Measurements from ENCODE around the gene FAM163B. TPM values are rescaled to one million over a fixed set of nuclear protein-coding genes. Genes with fewer than 3 reads are reported as not detected.

The FAM163B gene
- total and polyA plus RNA-seq, 9 of the 15 experiments (the other 6 are each of a cell fraction or from before 2014, with no cell fraction given), result not detected

- no peak for TF ChIP-seq NR1H2 (CRISPR knock-in tag; IDR thresholded peaks at IDR 0.05)
- no peak for TF ChIP-seq ATF4 (CRISPR knock-in tag; IDR thresholded peaks at IDR 0.05)
These were observed 47.1 kb downstream of the FAM163B start (continued) for GRCh38 chr9:133561976-133562554.

- POLR2A ChIA-PET, result interaction anchor here (0.6 kb wide), 1 partner anchor 66 kb away, joined by 3 read pairs; no protein-coding TSS in a partner anchor
- Histone ChIP-seq H3K27ac (ENCODE audit: extremely low read depth, low read depth, low read length) (no peak overlapping the region), H2AFZ (ENCODE audit: low read depth, low read length) (no peak overlapping the region), H3K4me1 (replicated peaks in 1 of 2; ENCODE audit: control insufficient read depth in 2 of 2, insufficient read depth in 2 of 2, low read length in 2 of 2) (peaks cover 7 to 26% of the 10 kb centered on the region in 2 experiments; a peak in 4 of 5 replicates), H3K9me3 (replicated peaks; ENCODE audit: control insufficient read depth, insufficient read depth, low read depth, low read length) (no peaks in the 10 kb centered on the region), H3K27me3 (ENCODE audit: control insufficient read depth in 2 of 2, insufficient read depth in 2 of 2, low read length in 2 of 2) (peaks cover 4 to 21% of the 10 kb centered on the region in 2 experiments; a peak in 3 of 5 replicates), H3K36me3 (ENCODE audit: control insufficient read depth, insufficient read depth, low read length) (no peaks in the 10 kb centered on the region), H3K4me2 (ENCODE audit: insufficient read depth, low read length) (no peak overlapping the region), H3K79me2 (ENCODE audit: control insufficient read depth, insufficient read depth, low read length) (no peaks in the 10 kb centered on the region), H3K9ac (ENCODE audit: insufficient read depth in 1 of 2, low read depth in 2 of 2, low read length in 2 of 2) (no peak overlapping the region), H3K4me3 (no peak overlapping the region), H4K20me1 (replicated peaks; ENCODE audit: control insufficient read depth, insufficient read depth, low read length) (no peaks in the 10 kb centered on the region), H3K9me1 (ENCODE audit: control insufficient read depth, insufficient read depth, low read length) (peaks cover 5% of the 10 kb centered on the region)
- no peak for ATAC-seq
- intact Hi-C loops (cut with micrococcal nuclease), result no loop called here
- in situ Hi-C loops (cut with MboI), result no loop called here
- no peak for DNase-seq (ENCODE audit: extremely low read depth in 1 of 4, low spot score in 3 of 4)
- CTCF ChIA-PET (ENCODE audit: low intra/inter-chr PET ratio), result no interaction called here
- no peak for FAIRE-seq
- BruUV-seq (replicated peaks), result no TSS peak
- TF ChIP-seq ZNF395 (CRISPR knock-in tag; IDR thresholded peaks at IDR 0.05), result no peak
- TF ChIP-seq NFATC3 (IDR thresholded peaks at IDR 0.05), result no peak
- no peak for TF ChIP-seq ZNF277 (CRISPR knock-in tag; IDR thresholded peaks at IDR 0.05; ENCODE audit: borderline replicate concordance)
- 36% methylated on average over 21 of the region's 22 CpGs for WGBS (ENCODE audit: insufficient coverage, low coverage, missing lambda C conversion rate)
These were observed 48.2 kb downstream of the FAM163B start for GRCh38 chr9:133560944-133561343.

All from K562 (cell line).